Prostate gland (tissue), 2 donors: ENCODE data around the gene AHCYL2.

Source experiments
- POLR2A ChIP-seq: fragments of 450-650 bp; IDR thresholded peaks from one replicate; pipeline ENCODE4 v1.6.1; 2016; ENCODE audit warnings: antibody characterized with exemption, mild to moderate bottlenecking
- POLR2AphosphoS5 ChIP-seq: sonication (generic); formaldehyde crosslinking; IDR thresholded peaks from one replicate; pipeline ENCODE4 v1.6.1; 2017; ENCODE audit warnings: antibody characterized with exemption
- TF ChIP-seq, protein P1 (sequence below), 4 experiments: fragments of 200-600 bp in 2 of 4; fragments of 450-650 bp in 2 of 4; sonication (generic) in 2 of 4; IDR thresholded peaks; 1 replicate in 3 of 4; 2 replicates in 1 of 4; pipeline ENCODE4 v1.5.1; 2016 to 2019; ENCODE audit warnings: antibody characterized with exemption in 4 of 4, mild to moderate bottlenecking in 2 of 4, moderate library complexity in 2 of 4

GRCh38 chr7:129394101-129394500 lies 169.3 kb downstream of the AHCYL2 start:
- TF ChIP-seq POLR2AphosphoS5 (no peak), POLR2A (no peak)
- TF ChIP-seq, protein P1, sequence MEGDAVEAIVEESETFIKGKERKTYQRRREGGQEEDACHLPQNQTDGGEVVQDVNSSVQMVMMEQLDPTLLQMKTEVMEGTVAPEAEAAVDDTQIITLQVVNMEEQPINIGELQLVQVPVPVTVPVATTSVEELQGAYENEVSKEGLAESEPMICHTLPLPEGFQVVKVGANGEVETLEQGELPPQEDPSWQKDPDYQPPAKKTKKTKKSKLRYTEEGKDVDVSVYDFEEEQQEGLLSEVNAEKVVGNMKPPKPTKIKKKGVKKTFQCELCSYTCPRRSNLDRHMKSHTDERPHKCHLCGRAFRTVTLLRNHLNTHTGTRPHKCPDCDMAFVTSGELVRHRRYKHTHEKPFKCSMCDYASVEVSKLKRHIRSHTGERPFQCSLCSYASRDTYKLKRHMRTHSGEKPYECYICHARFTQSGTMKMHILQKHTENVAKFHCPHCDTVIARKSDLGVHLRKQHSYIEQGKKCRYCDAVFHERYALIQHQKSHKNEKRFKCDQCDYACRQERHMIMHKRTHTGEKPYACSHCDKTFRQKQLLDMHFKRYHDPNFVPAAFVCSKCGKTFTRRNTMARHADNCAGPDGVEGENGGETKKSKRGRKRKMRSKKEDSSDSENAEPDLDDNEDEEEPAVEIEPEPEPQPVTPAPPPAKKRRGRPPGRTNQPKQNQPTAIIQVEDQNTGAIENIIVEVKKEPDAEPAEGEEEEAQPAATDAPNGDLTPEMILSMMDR (IDR thresholded peaks at IDR 0.05): no peak
